Measurements from ENCODE around the gene SEMA5B. TPM values are rescaled to one million over a fixed set of nuclear protein-coding genes. Genes with fewer than 3 reads are reported as not detected.

Gene SEMA5B
- total and polyA plus RNA-seq, 2 of the 4 experiments (the other 2 are of a cell fraction): not detected

DNA sequence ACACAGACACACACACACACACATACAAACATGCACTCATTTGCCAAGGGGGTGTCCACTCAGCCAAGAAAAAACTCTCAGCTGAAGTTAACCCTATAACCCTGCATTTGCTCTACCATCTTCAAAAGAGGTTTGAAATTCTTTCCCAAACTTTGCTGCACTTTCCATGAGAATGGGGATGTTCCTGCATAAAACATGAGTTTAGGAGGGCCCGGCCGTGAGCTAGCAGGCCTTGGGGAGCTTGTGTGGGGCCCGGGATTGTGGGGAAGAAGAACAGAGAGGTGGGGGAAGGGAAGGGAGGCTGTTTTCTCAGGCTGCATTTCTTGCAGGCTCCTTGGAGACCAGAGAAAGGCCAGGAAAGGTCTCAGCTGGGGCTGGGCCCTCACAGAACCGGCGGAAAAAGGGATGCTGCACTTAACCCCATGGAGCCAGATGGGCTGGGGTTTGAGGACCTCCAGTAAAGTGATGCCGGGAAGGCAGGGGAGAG lies 40.8 kb downstream of the SEMA5B start:
- TF ChIP-seq, protein P1, sequence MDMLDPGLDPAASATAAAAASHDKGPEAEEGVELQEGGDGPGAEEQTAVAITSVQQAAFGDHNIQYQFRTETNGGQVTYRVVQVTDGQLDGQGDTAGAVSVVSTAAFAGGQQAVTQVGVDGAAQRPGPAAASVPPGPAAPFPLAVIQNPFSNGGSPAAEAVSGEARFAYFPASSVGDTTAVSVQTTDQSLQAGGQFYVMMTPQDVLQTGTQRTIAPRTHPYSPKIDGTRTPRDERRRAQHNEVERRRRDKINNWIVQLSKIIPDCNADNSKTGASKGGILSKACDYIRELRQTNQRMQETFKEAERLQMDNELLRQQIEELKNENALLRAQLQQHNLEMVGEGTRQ (IDR thresholded peaks at IDR 0.05; ENCODE audit: low read depth, low read length): no peak
- Histone ChIP-seq H3K14ac (replicated peaks; ENCODE audit: low read depth, low read length) (no peak overlapping the region), H3K4me1 (ENCODE audit: control insufficient read depth, insufficient read depth, low read length) (no peaks in the 10 kb centered on the region), H4K8ac (ENCODE audit: low read depth in 2 of 2, low read length in 2 of 2) (no peak overlapping the region), H3K18ac (ENCODE audit: low read depth, low read length) (no peak overlapping the region), H2AK5ac (ENCODE audit: low read depth, low read length) (no peak overlapping the region), H3K56ac (ENCODE audit: extremely low read depth, insufficient read depth, low read length) (no peak overlapping the region), H3K9me1 (ENCODE audit: insufficient read depth, low read length) (no peaks in the 10 kb centered on the region), H3K4me2 (ENCODE audit: low read depth, low read length) (no peak overlapping the region), H3K79me1 (ENCODE audit: low read depth in 1 of 2, low read length in 2 of 2) (no peaks in the 10 kb centered on the region), H2AFZ (replicated peaks; ENCODE audit: low read length, poor library complexity) (no peak overlapping the region), H2AK9ac (replicated peaks; ENCODE audit: low read depth, low read length, poor library complexity) (no peak overlapping the region), H3K36me3 (ENCODE audit: control insufficient read depth, insufficient read depth, low read length) (no peaks in the 10 kb centered on the region), H4K91ac (ENCODE audit: insufficient read depth, low read depth, low read length) (no peak overlapping the region), H3K23ac (ENCODE audit: low read depth, low read length) (no peak overlapping the region), H2BK120ac (ENCODE audit: low read depth, low read length) (no peak overlapping the region), H4K20me1 (ENCODE audit: insufficient read depth, low read length) (no peaks in the 10 kb centered on the region), H3K4me3 (ENCODE audit: insufficient read depth, low read depth, low read length) (no peak overlapping the region), H2BK5ac (ENCODE audit: low read depth, low read length, poor library complexity, severe bottlenecking) (no peak overlapping the region), H3K27ac (ENCODE audit: insufficient read depth, low read length) (no peak overlapping the region), H2BK20ac (ENCODE audit: low read depth, low read length) (no peak overlapping the region), H3K27me3 (ENCODE audit: control insufficient read depth, insufficient read depth, low read length) (peaks cover 75% of the 10 kb centered on the region), H3K4ac (ENCODE audit: low read depth, low read length) (no peak overlapping the region), H3K9me3 (ENCODE audit: control insufficient read depth, insufficient read depth, low read length) (no peaks in the 10 kb centered on the region), H2BK15ac (ENCODE audit: low read depth, low read length) (no peak overlapping the region), H3K9ac (ENCODE audit: low read depth, low read length) (no peak overlapping the region), H4K5ac (ENCODE audit: low read depth, low read length) (no peak overlapping the region)
- POLR2A ChIA-PET (ENCODE audit: unreplicated experiment): no interaction called here
- CTCF ChIA-PET: no interaction called here
- ATAC-seq (ENCODE audit: low read depth) (no peak), DNase-seq (no peak)
- in situ Hi-C loops (cut with MboI; ENCODE audit: low sequenced_read_pairs): no loop called here
- dilution Hi-C loops (cut with HindIII; ENCODE audit: low sequenced_read_pairs, unreplicated experiment): no loop called here
- intact Hi-C loops (cut with micrococcal nuclease): no loop called here
- 28% methylated on average over 5 of the region's 6 CpGs; no CpG with 5 or more reads in 1 of the 2 experiments for WGBS, 2 experiments (ENCODE audit: extremely low coverage in 2 of 2, insufficient read length in 1 of 2)
- BruUV-seq (replicated peaks): no TSS peak

Measured in IMR-90 (cell line).